DOHH2 (cell line): Measurements from ENCODE around the gene RPL21.

Experiments used
- EZH2phosphoT487 ChIP-seq: fragments of 200-600 bp; sonication (generic); IDR thresholded peaks from 2 replicates; pipeline ENCODE4 v1.6.1; 2017; ENCODE audit warnings: borderline replicate concordance, mild to moderate bottlenecking, antibody characterized with exemption, low read length, moderate library complexity, mixed read lengths
- TF ChIP-seq, protein P1 (sequence below): fragments of 200-600 bp; sonication (generic); IDR thresholded peaks from one replicate; pipeline ENCODE4 v1.5.1; 2014; ENCODE audit warnings: antibody characterized with exemption, mild to moderate bottlenecking, low read depth, low read length; ENCODE audit not compliant: poor library complexity, severe bottlenecking

DNA sequence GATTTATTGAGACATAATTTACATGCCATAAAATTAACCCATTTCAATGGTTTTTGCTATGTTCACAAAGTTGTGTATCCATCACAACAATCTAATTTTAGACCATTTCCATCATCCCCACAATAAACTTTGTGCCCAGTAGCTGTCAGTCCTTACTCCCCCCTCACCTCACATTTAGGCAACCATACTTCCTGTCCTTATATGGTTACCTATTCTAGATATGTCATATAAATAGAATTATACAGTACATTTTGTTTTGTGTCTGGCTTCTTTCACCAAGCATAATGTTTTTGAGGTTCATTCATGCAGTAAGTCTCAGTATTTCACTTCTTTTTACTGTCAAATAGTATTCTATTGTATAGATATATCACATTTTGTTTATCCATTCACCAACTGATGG lies 23.2 kb upstream of the RPL21 start:
- TF ChIP-seq, protein P1, sequence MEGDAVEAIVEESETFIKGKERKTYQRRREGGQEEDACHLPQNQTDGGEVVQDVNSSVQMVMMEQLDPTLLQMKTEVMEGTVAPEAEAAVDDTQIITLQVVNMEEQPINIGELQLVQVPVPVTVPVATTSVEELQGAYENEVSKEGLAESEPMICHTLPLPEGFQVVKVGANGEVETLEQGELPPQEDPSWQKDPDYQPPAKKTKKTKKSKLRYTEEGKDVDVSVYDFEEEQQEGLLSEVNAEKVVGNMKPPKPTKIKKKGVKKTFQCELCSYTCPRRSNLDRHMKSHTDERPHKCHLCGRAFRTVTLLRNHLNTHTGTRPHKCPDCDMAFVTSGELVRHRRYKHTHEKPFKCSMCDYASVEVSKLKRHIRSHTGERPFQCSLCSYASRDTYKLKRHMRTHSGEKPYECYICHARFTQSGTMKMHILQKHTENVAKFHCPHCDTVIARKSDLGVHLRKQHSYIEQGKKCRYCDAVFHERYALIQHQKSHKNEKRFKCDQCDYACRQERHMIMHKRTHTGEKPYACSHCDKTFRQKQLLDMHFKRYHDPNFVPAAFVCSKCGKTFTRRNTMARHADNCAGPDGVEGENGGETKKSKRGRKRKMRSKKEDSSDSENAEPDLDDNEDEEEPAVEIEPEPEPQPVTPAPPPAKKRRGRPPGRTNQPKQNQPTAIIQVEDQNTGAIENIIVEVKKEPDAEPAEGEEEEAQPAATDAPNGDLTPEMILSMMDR = no peak
- no peak for TF ChIP-seq EZH2phosphoT487
